Neural cell (in vitro differentiated cells): ENCODE measurements around the gene FGD4. TPM values are rescaled to one million over a fixed set of nuclear protein-coding genes. Genes with fewer than 3 reads are reported as not detected.

Experiments
- H2AFZ ChIP-seq: fragments of 200-600, 300-800 bp; sonication (generic), shearing (Covaris generic); 2 replicates; pipeline ENCODE4 v1.6.0; 2014; ENCODE audit warnings: low read depth, mild to moderate bottlenecking, antibody characterized with exemption, low read length, moderate library complexity
- H3F3A ChIP-seq: fragments of 200-600 bp; shearing (Covaris generic); 2 replicates; pipeline ENCODE4 v1.6.1; 2016; ENCODE audit warnings: mild to moderate bottlenecking, moderate library complexity, mixed read lengths, antibody characterized with exemption, low read length; ENCODE audit not compliant: insufficient read depth, poor library complexity, severe bottlenecking
- H3K27ac ChIP-seq: fragments of 200-600, 300-800 bp; sonication (generic), shearing (Covaris generic); 2 replicates; pipeline ENCODE4 v1.5.1; 2014; ENCODE audit warnings: mild to moderate bottlenecking, low read length, moderate library complexity
- H3K27me3 ChIP-seq: fragments of 300-800, 200-600 bp; sonication (generic), shearing (Covaris generic); 2 replicates; pipeline ENCODE4 v1.6.0; 2014; ENCODE audit warnings: mild to moderate bottlenecking, low read depth, low read length, moderate library complexity; ENCODE audit not compliant: insufficient read depth
- H3K36me3 ChIP-seq: fragments of 300-800, 200-600 bp; sonication (generic), shearing (Covaris generic); 2 replicates; pipeline ENCODE4 v1.5.1; 2014; ENCODE audit warnings: mild to moderate bottlenecking, antibody characterized with exemption, low read length, moderate library complexity; ENCODE audit not compliant: insufficient read depth
- H3K4me2 ChIP-seq: fragments of 300-800, 200-600 bp; sonication (generic), shearing (Covaris generic); 2 replicates; pipeline ENCODE4 v1.6.0; 2014; ENCODE audit warnings: mild to moderate bottlenecking, low read length
- H3K4me3 ChIP-seq: fragments of 300-800, 200-600 bp; sonication (generic), shearing (Covaris generic); 2 replicates; pipeline ENCODE4 v1.5.1; 2014; ENCODE audit warnings: mild to moderate bottlenecking, low read length, moderate library complexity
- H3K79me2 ChIP-seq: fragments of 200-600 bp; shearing (Covaris generic); replicated peaks from 2 replicates; pipeline ENCODE4 v1.6.0; 2014; ENCODE audit warnings: mild to moderate bottlenecking, low read length, moderate library complexity; ENCODE audit not compliant: insufficient read depth
- H3K9ac ChIP-seq: fragments of 300-800, 200-600 bp; sonication (generic), shearing (Covaris generic); 2 replicates; pipeline ENCODE4 v1.6.1; 2016; ENCODE audit warnings: mild to moderate bottlenecking, low read length, mixed read lengths
- H3K9me2 ChIP-seq: fragments of 200-600 bp; shearing (Covaris generic); 2 replicates; pipeline ENCODE4 v1.6.1; 2016; ENCODE audit warnings: mild to moderate bottlenecking, low read length, mixed read lengths; ENCODE audit not compliant: insufficient read depth
- H3K9me3 ChIP-seq: fragments of 200-600, 300-800 bp; sonication (generic), shearing (Covaris generic); 2 replicates; pipeline ENCODE4 v1.6.1; 2016; ENCODE audit warnings: mild to moderate bottlenecking, mixed run types, low read length, moderate library complexity, mixed read lengths
- H4K20me1 ChIP-seq: fragments of 200-600 bp; shearing (Covaris generic); 2 replicates; pipeline ENCODE4 v1.6.1; 2016; ENCODE audit warnings: mild to moderate bottlenecking, mixed run types; ENCODE audit not compliant: insufficient read depth
- EP300 ChIP-seq: fragments of 450-650 bp; conservative IDR thresholded peaks from 2 replicates; pipeline ENCODE4 v1.6.1; 2014; ENCODE audit warnings: antibody characterized with exemption, mild to moderate bottlenecking, moderate library complexity; ENCODE audit not compliant: poor library complexity, severe bottlenecking
- EZH2 ChIP-seq: fragments of 200-600, 300-800 bp; shearing (Covaris generic), sonication (generic); IDR thresholded peaks from 2 replicates; pipeline ENCODE4 v1.6.1; 2014; ENCODE audit warnings: antibody characterized with exemption, low read length, borderline replicate concordance, mild to moderate bottlenecking; ENCODE audit not compliant: insufficient read depth, poor library complexity, severe bottlenecking
- MXI1 ChIP-seq: fragments of 450-650 bp; conservative IDR thresholded peaks from 2 replicates; pipeline ENCODE4 v1.6.1; 2014; ENCODE audit warnings: antibody characterized with exemption, mild to moderate bottlenecking; ENCODE audit not compliant: poor library complexity, severe bottlenecking
- POLR2AphosphoS5 ChIP-seq: IDR thresholded peaks from 2 replicates; pipeline ENCODE4 v1.6.1; 2012
- RAD21 ChIP-seq: fragments of 450-650 bp; conservative IDR thresholded peaks from 2 replicates; pipeline ENCODE4 v1.6.1; 2014; ENCODE audit warnings: antibody characterized with exemption, mild to moderate bottlenecking, moderate library complexity
- SMC3 ChIP-seq: fragments of 450-650 bp; conservative IDR thresholded peaks from 2 replicates; pipeline ENCODE4 v1.6.1; 2014; ENCODE audit warnings: antibody characterized with exemption, mild to moderate bottlenecking, moderate library complexity; ENCODE audit not compliant: poor library complexity
- TAF1 ChIP-seq: IDR thresholded peaks from 2 replicates; pipeline ENCODE4 v1.6.1; 2012; ENCODE audit warnings: low read depth
- polyA plus RNA-seq: library from polyadenylated mRNA; depleted of rRNA; stranded (reverse); fragments of >200 nt; gene quantifications from 2 replicates; pipeline ENCODE4 v1.2.3, GENCODE V29; 2014
- TF ChIP-seq, protein P1 (sequence below): fragments of 450-650 bp; IDR thresholded peaks from 2 replicates; pipeline ENCODE4 v1.5.1; 2014; ENCODE audit warnings: antibody characterized with exemption, mild to moderate bottlenecking, moderate library complexity; ENCODE audit not compliant: poor library complexity, severe bottlenecking
- TF ChIP-seq, protein P2 (sequence below): IDR thresholded peaks from 2 replicates; pipeline ENCODE4 v1.6.1; 2012; ENCODE audit warnings: borderline replicate concordance

The FGD4 gene
- polyA plus RNA-seq, 1 donor from 2014 or later = 24.4 TPM

DNA sequence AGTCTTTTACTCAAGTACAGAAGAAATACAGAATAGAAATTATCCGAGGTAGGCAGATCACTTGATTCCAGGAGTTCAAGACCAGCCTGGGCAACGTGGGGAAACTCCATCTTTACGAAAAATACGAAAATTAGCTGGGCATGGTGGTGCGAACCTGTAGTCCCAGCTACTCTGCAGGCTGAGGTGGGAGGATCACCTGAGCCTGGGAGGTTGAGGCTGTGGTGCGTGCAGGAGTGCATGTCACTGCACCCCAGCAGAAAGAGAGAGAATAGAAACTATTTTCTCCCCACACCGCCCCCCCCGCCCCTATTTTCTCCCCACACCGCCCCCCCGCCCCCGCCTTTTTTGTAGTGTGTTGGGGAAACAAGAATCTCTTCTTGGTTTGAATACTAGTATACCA is 281.9 kb downstream of the FGD4 start:
- H3K4me2 ChIP-seq = peak overlapping the region; percentile 80
- H3K9me3 ChIP-seq = no peaks in the 10 kb centered on the region
- H3K9me2 ChIP-seq = no peaks in the 10 kb centered on the region
- no peaks in the 10 kb centered on the region for H3K27me3 ChIP-seq
- no peaks in the 10 kb centered on the region for H4K20me1 ChIP-seq
- no peak overlapping the region for H3K9ac ChIP-seq
- peaks cover 50% of the 10 kb centered on the region for H3K79me2 ChIP-seq
- H2AFZ ChIP-seq = no peak overlapping the region
- H3K4me3 ChIP-seq = peak overlapping the region; percentile 95
- H3K27ac ChIP-seq = no peak overlapping the region
- no peaks in the 10 kb centered on the region for H3K36me3 ChIP-seq
- peaks cover 6% of the 10 kb centered on the region for H3F3A ChIP-seq
- no peak for TF ChIP-seq SMC3
- no peak for TF ChIP-seq EP300
- no peak for TF ChIP-seq TAF1
- TF ChIP-seq RAD21 = no peak
- TF ChIP-seq MXI1 = no peak
- no peak for TF ChIP-seq POLR2AphosphoS5
- TF ChIP-seq, protein P1, sequence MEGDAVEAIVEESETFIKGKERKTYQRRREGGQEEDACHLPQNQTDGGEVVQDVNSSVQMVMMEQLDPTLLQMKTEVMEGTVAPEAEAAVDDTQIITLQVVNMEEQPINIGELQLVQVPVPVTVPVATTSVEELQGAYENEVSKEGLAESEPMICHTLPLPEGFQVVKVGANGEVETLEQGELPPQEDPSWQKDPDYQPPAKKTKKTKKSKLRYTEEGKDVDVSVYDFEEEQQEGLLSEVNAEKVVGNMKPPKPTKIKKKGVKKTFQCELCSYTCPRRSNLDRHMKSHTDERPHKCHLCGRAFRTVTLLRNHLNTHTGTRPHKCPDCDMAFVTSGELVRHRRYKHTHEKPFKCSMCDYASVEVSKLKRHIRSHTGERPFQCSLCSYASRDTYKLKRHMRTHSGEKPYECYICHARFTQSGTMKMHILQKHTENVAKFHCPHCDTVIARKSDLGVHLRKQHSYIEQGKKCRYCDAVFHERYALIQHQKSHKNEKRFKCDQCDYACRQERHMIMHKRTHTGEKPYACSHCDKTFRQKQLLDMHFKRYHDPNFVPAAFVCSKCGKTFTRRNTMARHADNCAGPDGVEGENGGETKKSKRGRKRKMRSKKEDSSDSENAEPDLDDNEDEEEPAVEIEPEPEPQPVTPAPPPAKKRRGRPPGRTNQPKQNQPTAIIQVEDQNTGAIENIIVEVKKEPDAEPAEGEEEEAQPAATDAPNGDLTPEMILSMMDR = no peak
- TF ChIP-seq, protein P2, sequence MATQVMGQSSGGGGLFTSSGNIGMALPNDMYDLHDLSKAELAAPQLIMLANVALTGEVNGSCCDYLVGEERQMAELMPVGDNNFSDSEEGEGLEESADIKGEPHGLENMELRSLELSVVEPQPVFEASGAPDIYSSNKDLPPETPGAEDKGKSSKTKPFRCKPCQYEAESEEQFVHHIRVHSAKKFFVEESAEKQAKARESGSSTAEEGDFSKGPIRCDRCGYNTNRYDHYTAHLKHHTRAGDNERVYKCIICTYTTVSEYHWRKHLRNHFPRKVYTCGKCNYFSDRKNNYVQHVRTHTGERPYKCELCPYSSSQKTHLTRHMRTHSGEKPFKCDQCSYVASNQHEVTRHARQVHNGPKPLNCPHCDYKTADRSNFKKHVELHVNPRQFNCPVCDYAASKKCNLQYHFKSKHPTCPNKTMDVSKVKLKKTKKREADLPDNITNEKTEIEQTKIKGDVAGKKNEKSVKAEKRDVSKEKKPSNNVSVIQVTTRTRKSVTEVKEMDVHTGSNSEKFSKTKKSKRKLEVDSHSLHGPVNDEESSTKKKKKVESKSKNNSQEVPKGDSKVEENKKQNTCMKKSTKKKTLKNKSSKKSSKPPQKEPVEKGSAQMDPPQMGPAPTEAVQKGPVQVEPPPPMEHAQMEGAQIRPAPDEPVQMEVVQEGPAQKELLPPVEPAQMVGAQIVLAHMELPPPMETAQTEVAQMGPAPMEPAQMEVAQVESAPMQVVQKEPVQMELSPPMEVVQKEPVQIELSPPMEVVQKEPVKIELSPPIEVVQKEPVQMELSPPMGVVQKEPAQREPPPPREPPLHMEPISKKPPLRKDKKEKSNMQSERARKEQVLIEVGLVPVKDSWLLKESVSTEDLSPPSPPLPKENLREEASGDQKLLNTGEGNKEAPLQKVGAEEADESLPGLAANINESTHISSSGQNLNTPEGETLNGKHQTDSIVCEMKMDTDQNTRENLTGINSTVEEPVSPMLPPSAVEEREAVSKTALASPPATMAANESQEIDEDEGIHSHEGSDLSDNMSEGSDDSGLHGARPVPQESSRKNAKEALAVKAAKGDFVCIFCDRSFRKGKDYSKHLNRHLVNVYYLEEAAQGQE = no peak
- TF ChIP-seq EZH2 = no peak

DNA sequence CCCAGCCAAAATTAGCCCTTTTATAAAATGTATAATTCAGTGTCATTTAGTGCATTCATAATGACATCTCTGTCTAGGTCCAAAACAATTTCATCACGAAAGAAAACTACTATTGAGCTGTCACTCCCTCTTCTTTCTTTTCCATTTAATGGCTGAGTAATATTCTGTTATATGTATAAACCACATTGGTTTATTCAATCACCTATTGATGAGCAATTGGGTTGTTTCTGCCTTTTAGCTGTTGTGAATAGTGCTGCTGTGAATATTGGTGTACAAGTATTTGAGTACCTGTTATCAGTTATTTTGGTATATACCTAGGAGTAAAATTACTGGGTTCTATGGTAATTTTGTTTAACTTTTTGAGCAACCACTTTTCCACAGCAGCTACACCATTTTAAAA is 287.0 kb downstream of the FGD4 start:
- Histone ChIP-seq H3F3A (no peaks in the 10 kb centered on the region), H2AFZ (no peak overlapping the region), H4K20me1 (no peaks in the 10 kb centered on the region), H3K4me3 (no peak overlapping the region), H3K27ac (no peak overlapping the region), H3K27me3 (no peaks in the 10 kb centered on the region), H3K79me2 (peaks cover 86% of the 10 kb centered on the region), H3K9ac (no peak overlapping the region), H3K9me2 (no peaks in the 10 kb centered on the region), H3K36me3 (no peaks in the 10 kb centered on the region), H3K4me2 (no peak overlapping the region), H3K9me3 (no peaks in the 10 kb centered on the region)
- TF ChIP-seq SMC3 (no peak), EZH2 (no peak), MXI1 (no peak), EP300 (no peak), TAF1 (no peak), RAD21 (no peak), POLR2AphosphoS5 (no peak)
- TF ChIP-seq, protein P1 = no peak
- TF ChIP-seq, protein P2 = no peak
